Activated T-cell treated with anti-CD3 and anti-CD28 coated beads for 24 hours (primary cell): ENCODE measurements around the gene SPATA24.
"Not testable (repeated sequence)": the region's sequence is repeated elsewhere in the genome, so short reads cannot be mapped to it uniquely, and the experiment has no call there.

Source experiments
- DNase-seq: peaks from one replicate; pipeline ENCODE4 v3.0.0-alpha.2; 2020; ENCODE audit warnings: low read depth

The SPATA24 gene

DNA sequence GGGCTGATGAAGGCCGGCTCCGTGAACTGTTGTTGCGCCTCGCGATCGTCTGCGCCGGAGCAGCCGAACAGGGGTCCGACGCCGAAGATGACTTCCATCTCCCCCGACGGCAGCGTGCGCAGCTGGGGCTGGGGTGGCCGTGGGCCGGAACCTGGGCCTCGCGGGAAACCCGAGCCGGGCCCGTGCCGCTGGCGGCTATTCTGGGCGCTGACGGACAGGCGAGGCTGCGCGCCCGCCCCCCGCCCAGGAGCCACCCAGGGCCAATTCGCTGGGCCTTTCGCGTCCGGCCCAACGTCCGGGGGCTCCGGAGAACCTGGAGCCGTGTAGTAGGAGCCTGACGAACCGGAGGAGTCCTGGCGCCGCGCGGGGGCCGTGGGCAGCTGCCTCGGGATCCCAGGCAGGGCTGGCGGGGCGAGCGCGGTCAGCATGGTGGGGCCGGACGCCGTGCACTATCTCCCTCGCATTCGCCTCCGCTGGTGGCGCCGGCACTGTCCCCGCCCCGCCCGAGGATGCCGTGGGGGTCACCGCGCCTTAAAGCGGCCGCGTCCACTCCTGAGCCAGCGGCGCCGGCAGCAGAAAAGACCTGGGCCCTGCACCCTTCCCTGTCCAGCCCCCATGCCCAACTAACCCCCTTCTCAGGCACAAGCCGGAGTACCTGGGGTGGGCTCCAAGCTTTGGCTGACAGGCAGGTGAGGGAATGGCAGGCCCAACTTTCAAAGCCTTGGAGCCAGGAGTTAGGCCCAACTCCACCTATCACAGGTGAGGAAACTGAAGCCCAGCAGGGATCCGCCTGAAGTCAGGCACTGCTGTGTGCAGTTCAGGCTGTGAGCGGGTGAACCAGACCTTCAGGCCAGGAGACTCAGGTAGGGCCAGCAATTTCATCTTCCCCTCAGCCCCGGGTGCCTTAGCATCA lies 9.0 kb downstream of the SPATA24 start, which contains the start of gene PROB1:
PROB1 (minus strand) TSS at position 451 of the 913 bp plus-strand sequence; CDS start at position 428, 23 bp downstream.
- no peak for DNase-seq

DNA sequence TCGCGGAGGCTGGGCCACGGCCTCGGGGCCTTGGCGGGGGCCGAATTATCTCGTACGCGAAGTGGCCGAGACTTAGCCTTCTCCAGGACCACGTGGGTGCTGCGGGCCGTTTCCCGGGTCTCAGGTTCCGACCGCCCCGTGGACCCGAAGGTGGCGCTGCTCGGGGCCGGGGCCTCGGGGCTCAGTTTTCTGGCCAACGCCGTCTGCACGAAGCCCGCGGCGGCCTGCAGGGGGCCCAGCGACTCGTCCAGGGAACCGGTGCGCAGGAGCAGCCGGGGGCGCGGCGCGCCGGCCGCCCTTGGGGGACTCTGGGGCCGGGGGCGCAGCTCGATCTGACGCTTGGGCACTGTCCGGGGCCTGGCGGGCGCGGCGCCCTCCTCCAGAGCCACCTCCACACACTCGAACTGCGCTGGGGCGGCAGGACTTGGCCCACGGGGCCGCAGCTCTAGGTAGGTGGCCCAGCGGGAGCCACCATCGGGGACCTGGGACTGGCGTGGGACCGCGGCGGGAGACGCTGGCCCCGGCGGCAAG lies 9.7 kb downstream of the SPATA24 start:
- DNase-seq, result no peak

DNA sequence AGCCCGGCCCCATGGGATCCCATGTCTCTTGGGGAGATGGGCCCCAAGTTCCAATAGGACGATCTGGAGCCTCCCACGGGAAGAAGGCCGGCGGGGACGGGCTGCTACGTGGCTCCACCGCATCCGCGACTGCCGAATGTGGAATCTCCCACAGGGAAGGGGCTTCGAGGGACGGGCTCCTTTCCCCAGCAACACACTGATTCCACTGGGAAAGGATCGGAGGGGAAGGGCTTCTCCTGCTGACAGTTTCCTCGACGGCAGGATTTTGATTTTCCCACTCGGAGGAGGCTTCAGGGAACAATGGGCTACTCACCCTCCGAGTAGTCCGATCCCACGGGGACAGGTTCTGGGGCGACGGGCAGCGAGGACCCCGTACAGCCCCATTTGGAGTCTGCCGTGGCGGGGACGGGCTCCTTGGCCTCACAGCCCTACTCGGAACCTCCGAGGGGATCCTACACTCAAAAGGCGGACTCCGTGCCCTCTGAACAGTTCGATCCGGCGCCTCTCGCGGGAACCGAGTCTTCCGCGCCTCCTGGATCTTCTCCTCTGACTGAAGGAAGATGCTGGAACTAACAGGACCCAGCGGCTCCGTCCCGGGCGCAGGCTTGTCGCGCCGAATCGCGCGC lies 10.3 kb downstream of the SPATA24 start:
- DNase-seq, result no peak

- DNase-seq, result peak; percentile 71
Observed at GRCh38 chr5:139392678-139393496, 11.0 kb downstream of the SPATA24 start.

DNA sequence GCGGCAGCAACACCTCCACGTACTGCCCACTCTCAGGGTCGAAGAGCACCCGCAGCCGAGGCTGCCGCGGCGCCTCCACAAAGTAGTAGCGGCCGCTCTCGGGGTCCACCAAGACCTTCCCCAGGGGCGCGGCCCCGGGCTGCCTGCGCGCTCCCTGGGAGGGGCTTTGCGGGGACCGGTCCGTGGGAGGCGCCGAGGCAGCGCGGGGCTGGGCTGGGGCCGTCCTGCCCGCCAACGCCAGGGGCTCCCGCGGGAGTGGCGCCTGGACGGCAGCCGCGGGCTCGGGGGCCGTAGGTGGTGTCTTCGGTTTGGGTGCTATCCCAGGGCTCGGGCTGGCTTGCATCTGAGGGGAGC lies 11.6 kb downstream of the SPATA24 start:
- no peak for DNase-seq

DNA sequence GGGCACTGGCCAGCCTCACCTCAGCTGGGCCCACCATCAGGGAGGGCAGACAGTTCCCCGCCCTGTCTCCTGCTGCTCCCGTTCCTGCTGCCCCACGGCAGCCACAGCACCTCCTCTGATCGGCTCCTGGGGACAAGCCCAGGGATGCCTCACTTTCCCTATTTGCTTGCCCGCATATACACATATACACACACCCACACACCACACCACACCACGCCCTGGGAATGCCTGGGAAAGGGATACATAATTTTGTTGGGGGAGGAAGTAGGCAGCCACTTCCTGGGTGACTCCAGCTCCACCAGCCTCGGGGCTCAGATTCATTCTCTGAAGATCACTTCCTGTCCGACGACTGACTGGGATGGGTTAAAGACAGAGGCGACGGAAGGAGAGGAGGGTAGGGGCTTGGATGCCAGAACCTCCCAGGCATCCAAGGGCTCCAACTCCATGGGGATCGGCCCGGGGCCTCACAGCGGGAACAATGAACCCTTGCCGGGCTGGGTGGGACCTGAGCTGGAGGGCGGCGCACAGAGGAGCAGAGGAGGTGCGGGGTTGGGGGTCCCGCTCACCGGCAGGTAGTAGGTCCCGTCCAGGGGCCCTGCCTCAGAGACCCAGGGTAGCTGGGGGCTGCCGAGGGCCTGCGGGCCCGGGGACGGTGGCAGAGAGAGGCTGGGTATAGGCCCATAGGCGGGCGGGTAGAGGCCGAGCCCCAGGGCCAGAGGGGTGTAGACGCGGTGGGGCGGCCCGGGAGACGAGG lies 12.1 kb downstream of the SPATA24 start:
- DNase-seq, result no peak

- no peak for DNase-seq
Observed at GRCh38 chr5:139390639-139391569, 13.0 kb downstream of the SPATA24 start.

GRCh38 chr5:139389701-139390638 lies 13.9 kb downstream of the SPATA24 start, which contains the start of gene MZB1:
Gene MZB1, minus strand, starts transcription at chr5:139389913. Its CDS starts 57 bp downstream, at chr5:139389856.
- peak; percentile 30 for DNase-seq

GRCh38 chr5:139388198-139388821 lies 15.6 kb downstream of the SPATA24 start:
- no peak for DNase-seq

GRCh38 chr5:139387611-139388197 lies 16.2 kb downstream of the SPATA24 start:
- DNase-seq, result no peak

GRCh38 chr5:139386956-139387355 lies 16.9 kb downstream of the SPATA24 start:
- not testable (repeated sequence) for DNase-seq

- no peak for DNase-seq
Observed at GRCh38 chr5:139386050-139386438, 17.8 kb downstream of the SPATA24 start.

DNA sequence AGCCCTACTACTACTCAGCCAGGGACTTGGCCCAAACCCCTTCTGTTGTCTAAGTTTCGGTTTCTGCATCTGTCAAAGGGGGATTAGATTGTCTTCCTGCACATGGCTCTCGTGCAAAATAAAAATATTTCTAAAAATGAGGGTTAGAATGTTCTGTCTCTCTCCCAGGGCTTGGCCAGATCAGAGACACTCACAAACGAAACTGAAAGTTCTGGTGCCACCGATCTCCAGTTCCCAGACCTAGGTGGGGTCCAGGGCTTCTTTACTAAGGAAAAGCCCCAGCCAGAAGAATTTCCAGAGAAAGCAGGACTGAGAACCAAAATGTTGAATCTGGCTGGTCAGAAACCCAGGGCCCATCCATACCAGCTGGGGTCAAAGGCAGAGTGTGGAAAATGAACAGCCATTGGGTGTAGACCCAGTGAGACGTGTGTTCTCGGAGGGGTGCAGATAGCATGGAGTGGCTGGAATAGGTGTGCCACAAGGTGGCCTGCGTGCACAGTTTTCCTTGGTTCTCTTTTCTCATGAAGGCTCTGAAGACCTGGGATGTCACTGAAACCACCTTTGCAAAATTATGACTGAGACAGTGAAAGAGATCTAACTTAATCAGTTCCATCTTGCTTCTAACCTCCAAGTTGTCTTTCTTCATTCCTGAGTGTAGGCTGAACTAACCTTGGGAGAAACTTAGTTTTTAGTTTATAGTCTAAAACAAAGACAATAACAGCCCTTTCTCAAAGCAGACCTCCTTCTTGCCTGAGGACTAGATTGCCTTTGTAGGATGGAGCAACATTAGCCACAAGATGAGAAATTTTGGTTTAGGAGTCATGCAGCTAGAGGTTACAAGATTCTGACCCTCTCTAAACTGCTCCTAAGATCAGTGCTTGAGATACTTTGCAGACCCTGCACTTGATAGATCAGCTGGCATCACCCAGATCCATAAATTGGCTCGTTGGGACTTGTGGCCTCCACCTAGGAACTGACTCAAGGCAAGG lies 18.5 kb downstream of the SPATA24 start:
- DNase-seq, result no peak

DNA sequence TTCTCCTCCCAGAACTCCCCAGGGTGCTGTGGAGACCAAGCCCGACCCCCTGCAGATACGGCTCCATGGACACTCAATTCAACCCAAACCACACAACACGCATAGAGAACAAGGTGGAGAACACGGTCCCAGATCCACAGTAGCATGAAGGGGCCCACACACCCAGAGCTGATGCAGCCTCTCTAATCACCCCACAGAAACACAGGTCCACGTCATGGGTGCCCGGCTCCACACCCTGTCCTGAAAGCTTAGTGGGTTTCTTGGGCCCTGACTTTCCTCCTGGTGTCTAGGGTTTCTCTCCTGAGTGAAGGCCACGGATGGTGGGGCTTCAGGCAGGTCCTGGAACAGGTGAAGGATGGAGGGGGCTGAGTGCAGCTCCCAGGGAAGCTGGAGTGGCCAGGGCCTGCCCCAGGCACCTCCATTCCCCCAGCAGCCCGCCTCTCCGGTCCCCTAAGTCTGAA lies 19.3 kb downstream of the SPATA24 start:
- DNase-seq, result no peak

DNA sequence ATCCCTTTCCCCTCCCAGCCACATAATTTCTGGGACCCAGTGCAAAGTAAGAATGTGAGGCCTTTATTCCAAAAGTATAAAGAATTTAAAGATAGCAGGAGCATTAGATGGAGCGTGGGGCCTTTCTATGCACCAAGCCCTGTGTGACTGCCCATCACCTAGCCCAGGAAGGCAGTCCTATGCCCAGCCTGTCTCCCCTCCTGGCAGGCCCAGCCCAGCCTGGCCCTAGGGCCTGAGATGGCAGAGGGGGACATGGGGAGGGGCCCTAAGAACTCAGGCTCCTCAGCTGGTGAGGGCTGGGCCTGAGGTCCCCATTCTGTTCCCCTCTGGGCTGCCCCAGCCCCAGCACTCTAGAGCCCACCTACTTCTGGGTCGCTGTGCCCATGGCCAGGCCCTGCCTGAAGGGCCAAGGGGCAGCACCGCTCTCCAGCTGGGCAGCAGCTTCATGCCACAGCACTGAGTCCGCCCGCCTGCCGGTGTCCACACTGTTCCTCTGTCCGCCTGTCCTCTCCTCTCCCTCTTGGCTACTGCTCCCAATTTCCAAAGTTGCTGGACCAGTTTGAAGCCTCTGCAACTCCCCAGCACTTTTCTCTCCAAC lies 19.8 kb downstream of the SPATA24 start:
- DNase-seq, result no peak

- no peak for DNase-seq
Observed at GRCh38 chr5:139383275-139383992, 20.5 kb downstream of the SPATA24 start, which contains the start of gene SLC23A1. Gene SLC23A1, minus strand, starts transcription at chr5:139383297. Its CDS starts 44 bp downstream, at chr5:139383253.
